Subcutaneous adipose tissue (tissue), 4 donors: ENCODE measurements around the gene BNIP3. TPM values are rescaled to one million over a fixed set of nuclear protein-coding genes. Genes with fewer than 3 reads are reported as not detected.

Source experiments
- CTCF ChIP-seq: fragments of 450-650 bp; IDR thresholded peaks from one replicate; pipeline ENCODE4 v1.5.1; 2016; ENCODE audit warnings: low read depth, mild to moderate bottlenecking, control low read depth, antibody characterized with exemption, moderate library complexity
- total RNA-seq, 4 donors: library from RNA; depleted of rRNA; stranded (reverse); fragments of >200 nt; gene quantifications; one replicate each; pipeline ENCODE4 v1.1.0, GENCODE V29; 2016

The BNIP3 gene
- total RNA-seq, 4 donors from 2014 or later, result 126 to 186 (median 157) TPM

GRCh38 chr10:131980761-131981428, 828 bp downstream of the BNIP3 start:
- no peak for TF ChIP-seq CTCF

GRCh38 chr10:131980321-131980720, 1.4 kb downstream of the BNIP3 start:
- no peak for TF ChIP-seq CTCF

- no peak for TF ChIP-seq CTCF
Observed at GRCh38 chr10:131979821-131980270, 1.9 kb downstream of the BNIP3 start.

- TF ChIP-seq CTCF, result no peak
Observed at GRCh38 chr10:131979336-131979735, 2.4 kb downstream of the BNIP3 start.

- no peak for TF ChIP-seq CTCF
Observed at GRCh38 chr10:131978851-131979250, 2.9 kb downstream of the BNIP3 start.

- TF ChIP-seq CTCF, result no peak
Observed at GRCh38 chr10:131978366-131978765, 3.4 kb downstream of the BNIP3 start.

GRCh38 chr10:131977323-131978096, 4.2 kb downstream of the BNIP3 start:
- no peak for TF ChIP-seq CTCF
